ENCODE measurements around the gene RMI1. TPM values are rescaled to one million over a fixed set of nuclear protein-coding genes. Genes with fewer than 3 reads are reported as not detected.

RMI1 gene
- total RNA-seq, 1 donor from 2014 or later: 6.7 TPM

- TF ChIP-seq CTCF (IDR thresholded peaks at IDR 0.05; ENCODE audit: insufficient read depth, low read length, poor library complexity, severe bottlenecking): no peak
- peaks cover 1% of the 10 kb centered on the region for H3K36me3 ChIP-seq (ENCODE audit: control insufficient read depth, insufficient read depth, low read length)
- H3K4me3 ChIP-seq (ENCODE audit: low read depth, low read length): no peak overlapping the region
- H3K27me3 ChIP-seq (ENCODE audit: control insufficient read depth, insufficient read depth, low read length): no peaks in the 10 kb centered on the region
- DNase-seq (ENCODE audit: low read depth): no peak
Measured at GRCh38 chr9:83988411-83988810, 7.8 kb downstream of the RMI1 start.

- H3K27me3 ChIP-seq (ENCODE audit: control insufficient read depth, insufficient read depth, low read length): no peaks in the 10 kb centered on the region
- H3K4me3 ChIP-seq (ENCODE audit: low read depth, low read length): no peak overlapping the region
- peaks cover 1% of the 10 kb centered on the region for H3K36me3 ChIP-seq (ENCODE audit: control insufficient read depth, insufficient read depth, low read length)
- DNase-seq (ENCODE audit: low read depth): no peak
- no peak for TF ChIP-seq CTCF (IDR thresholded peaks at IDR 0.05; ENCODE audit: insufficient read depth, low read length, poor library complexity, severe bottlenecking)
Measured at GRCh38 chr9:83991355-83991754, 10.8 kb downstream of the RMI1 start.

GRCh38 chr9:83992407-83992806 is 11.8 kb downstream of the RMI1 start:
- no peak for TF ChIP-seq CTCF (IDR thresholded peaks at IDR 0.05; ENCODE audit: insufficient read depth, low read length, poor library complexity, severe bottlenecking)
- no peak for DNase-seq (ENCODE audit: low read depth)
- Histone ChIP-seq H3K4me3 (ENCODE audit: low read depth, low read length) (no peak overlapping the region), H3K27me3 (ENCODE audit: control insufficient read depth, insufficient read depth, low read length) (no peaks in the 10 kb centered on the region), H3K36me3 (ENCODE audit: control insufficient read depth, insufficient read depth, low read length) (peaks cover 1% of the 10 kb centered on the region)

GRCh38 chr9:83992901-83993300 is 12.3 kb downstream of the RMI1 start:
- Histone ChIP-seq H3K36me3 (ENCODE audit: control insufficient read depth, insufficient read depth, low read length) (peaks cover 1% of the 10 kb centered on the region), H3K4me3 (ENCODE audit: low read depth, low read length) (no peak overlapping the region), H3K27me3 (ENCODE audit: control insufficient read depth, insufficient read depth, low read length) (no peaks in the 10 kb centered on the region)
- DNase-seq (ENCODE audit: low read depth): no peak
- TF ChIP-seq CTCF (IDR thresholded peaks at IDR 0.05; ENCODE audit: insufficient read depth, low read length, poor library complexity, severe bottlenecking): no peak

GRCh38 chr9:83996126-83996525 is 15.5 kb downstream of the RMI1 start:
- Histone ChIP-seq H3K27me3 (ENCODE audit: control insufficient read depth, insufficient read depth, low read length) (no peaks in the 10 kb centered on the region), H3K4me3 (ENCODE audit: low read depth, low read length) (no peak overlapping the region), H3K36me3 (ENCODE audit: control insufficient read depth, insufficient read depth, low read length) (no peaks in the 10 kb centered on the region)
- no peak for TF ChIP-seq CTCF (IDR thresholded peaks at IDR 0.05; ENCODE audit: insufficient read depth, low read length, poor library complexity, severe bottlenecking)
- DNase-seq (ENCODE audit: low read depth): no peak

- no peak for DNase-seq (ENCODE audit: low read depth)
- Histone ChIP-seq H3K27me3 (ENCODE audit: control insufficient read depth, insufficient read depth, low read length) (no peaks in the 10 kb centered on the region), H3K4me3 (ENCODE audit: low read depth, low read length) (no peak overlapping the region), H3K36me3 (ENCODE audit: control insufficient read depth, insufficient read depth, low read length) (no peaks in the 10 kb centered on the region)
- TF ChIP-seq CTCF (IDR thresholded peaks at IDR 0.05; ENCODE audit: insufficient read depth, low read length, poor library complexity, severe bottlenecking): no peak
Measured at GRCh38 chr9:83999141-83999918, 18.7 kb downstream of the RMI1 start.
